ENCODE measurements around the gene PLXNA2. TPM values are rescaled to one million over a fixed set of nuclear protein-coding genes. Genes with fewer than 3 reads are reported as not detected.

Gene PLXNA2
- total RNA-seq, 6 experiments from 2014 or later: 20.9 to 29.9 (median 28.1) TPM

GRCh38 chr1:208117409-208117808 is 126.8 kb downstream of the PLXNA2 start:
- H3K4me1 Mint-ChIP-seq (ENCODE audit: low read depth): peaks cover 26% of the 10 kb centered on the region
- peaks cover 5% of the 10 kb centered on the region for H3K27me3 Mint-ChIP-seq (ENCODE audit: insufficient read depth)
- H3K27ac Mint-ChIP-seq: no peak overlapping the region
- no peak for DNase-seq
- TF ChIP-seq, protein P1, sequence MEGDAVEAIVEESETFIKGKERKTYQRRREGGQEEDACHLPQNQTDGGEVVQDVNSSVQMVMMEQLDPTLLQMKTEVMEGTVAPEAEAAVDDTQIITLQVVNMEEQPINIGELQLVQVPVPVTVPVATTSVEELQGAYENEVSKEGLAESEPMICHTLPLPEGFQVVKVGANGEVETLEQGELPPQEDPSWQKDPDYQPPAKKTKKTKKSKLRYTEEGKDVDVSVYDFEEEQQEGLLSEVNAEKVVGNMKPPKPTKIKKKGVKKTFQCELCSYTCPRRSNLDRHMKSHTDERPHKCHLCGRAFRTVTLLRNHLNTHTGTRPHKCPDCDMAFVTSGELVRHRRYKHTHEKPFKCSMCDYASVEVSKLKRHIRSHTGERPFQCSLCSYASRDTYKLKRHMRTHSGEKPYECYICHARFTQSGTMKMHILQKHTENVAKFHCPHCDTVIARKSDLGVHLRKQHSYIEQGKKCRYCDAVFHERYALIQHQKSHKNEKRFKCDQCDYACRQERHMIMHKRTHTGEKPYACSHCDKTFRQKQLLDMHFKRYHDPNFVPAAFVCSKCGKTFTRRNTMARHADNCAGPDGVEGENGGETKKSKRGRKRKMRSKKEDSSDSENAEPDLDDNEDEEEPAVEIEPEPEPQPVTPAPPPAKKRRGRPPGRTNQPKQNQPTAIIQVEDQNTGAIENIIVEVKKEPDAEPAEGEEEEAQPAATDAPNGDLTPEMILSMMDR (IDR thresholded peaks at IDR 0.05): no peak
- H3K9me3 Mint-ChIP-seq: no peaks in the 10 kb centered on the region
- peaks cover 5% of the 10 kb centered on the region; the same call in 1 of the 2 replicates for H3K36me3 Mint-ChIP-seq (ENCODE audit: low read depth)
- H3K4me3 Mint-ChIP-seq: no peak overlapping the region

DNA sequence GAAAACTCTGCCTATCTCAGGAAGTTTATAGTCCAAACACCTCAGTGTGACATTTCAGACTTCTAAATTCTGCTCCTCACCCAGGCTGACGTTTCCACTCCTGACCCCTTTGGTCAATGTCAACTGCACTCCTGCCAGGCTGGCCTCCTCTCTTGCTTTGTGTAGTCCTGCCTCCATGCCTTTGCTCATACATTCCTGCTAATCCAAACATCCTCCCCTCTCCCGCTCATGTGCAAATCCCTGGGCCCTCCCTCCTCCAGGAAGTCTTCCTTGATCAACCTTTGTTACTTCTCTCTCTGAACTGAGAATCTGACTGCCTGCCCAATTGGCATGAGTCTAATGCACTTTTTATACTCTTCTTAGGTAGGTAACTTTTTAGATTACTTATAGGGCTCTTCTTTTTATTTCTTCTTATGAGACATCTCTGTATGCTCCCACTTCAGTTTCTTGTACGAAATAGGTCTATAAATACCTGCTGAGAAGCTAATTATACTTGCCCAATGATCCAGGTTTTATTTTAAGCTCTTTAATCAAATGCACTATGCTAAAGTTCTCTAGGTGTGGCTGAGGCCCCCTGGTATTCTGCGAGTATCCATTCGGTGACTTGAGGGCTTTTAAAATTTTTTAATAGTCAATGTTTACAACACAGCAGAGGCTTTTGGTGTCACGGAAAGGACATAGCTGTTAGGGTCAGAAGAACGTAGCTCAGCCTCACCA is 128.1 kb downstream of the PLXNA2 start:
- Mint-ChIP-seq H3K9me3 (no peaks in the 10 kb centered on the region), H3K27ac (peak overlapping the region; percentile 58), H3K4me1 (ENCODE audit: low read depth) (peaks cover 35% of the 10 kb centered on the region), H3K4me3 (no peak overlapping the region), H3K27me3 (ENCODE audit: insufficient read depth) (peaks cover 5% of the 10 kb centered on the region), H3K36me3 (ENCODE audit: low read depth) (peaks cover 5% of the 10 kb centered on the region; the same call in 1 of the 2 replicates)
- DNase-seq: no peak
- TF ChIP-seq, protein P1 (IDR thresholded peaks at IDR 0.05): no peak

DNA sequence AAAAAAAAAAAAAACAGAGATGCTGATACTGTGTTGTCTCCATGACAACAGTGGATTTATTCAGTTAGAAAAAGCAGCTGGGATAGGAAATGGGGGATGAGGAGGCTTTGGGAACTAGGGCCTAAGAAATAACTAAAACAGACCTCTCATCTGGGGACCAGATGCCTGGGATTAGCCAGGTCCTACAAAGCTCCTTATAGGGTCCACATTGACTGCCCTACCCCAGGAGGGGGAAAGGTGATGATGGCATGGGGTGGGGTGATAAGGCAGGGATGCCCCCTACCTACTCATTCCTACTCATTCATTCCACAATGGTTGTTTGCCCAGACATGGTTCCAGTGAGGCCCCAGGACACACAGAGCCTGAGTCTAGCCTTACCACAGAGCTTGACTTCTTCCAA is 131.2 kb downstream of the PLXNA2 start:
- H3K4me1 Mint-ChIP-seq (ENCODE audit: low read depth): peaks cover 55% of the 10 kb centered on the region
- DNase-seq: no peak
- TF ChIP-seq, protein P1 (IDR thresholded peaks at IDR 0.05): no peak
- H3K27me3 Mint-ChIP-seq (ENCODE audit: insufficient read depth): peaks cover 5% of the 10 kb centered on the region
- H3K9me3 Mint-ChIP-seq: no peaks in the 10 kb centered on the region
- peaks cover 5% of the 10 kb centered on the region; the same call in 1 of the 2 replicates for H3K36me3 Mint-ChIP-seq (ENCODE audit: low read depth)
- no peak overlapping the region for H3K27ac Mint-ChIP-seq
- H3K4me3 Mint-ChIP-seq: no peak overlapping the region

- TF ChIP-seq, protein P1 (IDR thresholded peaks at IDR 0.05): no peak
- Mint-ChIP-seq H3K4me1 (ENCODE audit: low read depth) (peaks cover 55% of the 10 kb centered on the region), H3K27ac (no peak overlapping the region), H3K9me3 (no peaks in the 10 kb centered on the region), H3K27me3 (ENCODE audit: insufficient read depth) (peaks cover 7% of the 10 kb centered on the region), H3K4me3 (no peak overlapping the region), H3K36me3 (ENCODE audit: low read depth) (peaks cover 5% of the 10 kb centered on the region; the same call in 1 of the 2 replicates)
- DNase-seq: no peak
These were observed 131.8 kb downstream of the PLXNA2 start for GRCh38 chr1:208112401-208112800.

- H3K36me3 Mint-ChIP-seq (ENCODE audit: low read depth): peaks cover 5% of the 10 kb centered on the region; the same call in 1 of the 2 replicates
- H3K4me3 Mint-ChIP-seq: no peak overlapping the region
- TF ChIP-seq, protein P1 (IDR thresholded peaks at IDR 0.05): no peak
- peaks cover 5% of the 10 kb centered on the region for H3K27me3 Mint-ChIP-seq (ENCODE audit: insufficient read depth)
- DNase-seq: no peak
- H3K9me3 Mint-ChIP-seq: no peaks in the 10 kb centered on the region
- peak overlapping the region; percentile 5; the same call in 1 of the 2 replicates for H3K27ac Mint-ChIP-seq
- peaks cover 55% of the 10 kb centered on the region for H3K4me1 Mint-ChIP-seq (ENCODE audit: low read depth)
These were observed 132.5 kb downstream of the PLXNA2 start for GRCh38 chr1:208111646-208112190.
